GM23338 (cell line): Measurements from ENCODE around the gene CCDC71L.

Experiments used
- CTCF ChIP-seq, 2 experiments: fragments of 200-600 bp in 1 of 2; sonication (generic) in 1 of 2; conservative IDR thresholded peaks; 2 replicates each; pipeline versions ENCODE4 v1.5.1 to v1.6.1; 2016 to 2017; ENCODE audit warnings: antibody characterized with exemption in 2 of 2, low read depth in 2 of 2, mild to moderate bottlenecking in 2 of 2, moderate library complexity in 1 of 2
- ETS1 ChIP-seq: IDR thresholded peaks from 2 replicates; pipeline ENCODE4 v1.6.1; 2016; ENCODE audit warnings: antibody characterized with exemption
- EZH2 ChIP-seq: fragments of 200-600 bp; sonication (generic); IDR thresholded peaks from one replicate; pipeline ENCODE4 v1.8.0; 2017; ENCODE audit warnings: antibody characterized with exemption, mild to moderate bottlenecking, low read depth; ENCODE audit not compliant: unreplicated experiment
- EZH2phosphoT487 ChIP-seq: fragments of 200-600 bp; sonication (generic); IDR thresholded peaks from one replicate; pipeline ENCODE4 v1.8.1; 2018; ENCODE audit warnings: antibody characterized with exemption; ENCODE audit not compliant: unreplicated experiment
- JUNB ChIP-seq: IDR thresholded peaks from one replicate; pipeline ENCODE4 v1.6.1; 2016; ENCODE audit warnings: antibody characterized with exemption; ENCODE audit not compliant: unreplicated experiment

GRCh38 chr7:106634958-106635357 is 26.0 kb downstream of the CCDC71L start:
- no peak for TF ChIP-seq CTCF (conservative IDR thresholded peaks at IDR 0.05; ENCODE audit: low read depth in 2 of 2)
- TF ChIP-seq EZH2phosphoT487 = no peak
- no peak for TF ChIP-seq EZH2
- TF ChIP-seq JUNB = no peak
- no peak for TF ChIP-seq ETS1
